NCI-H1436 treated with DMSO at 0.1 percent for 48 hours (cell line): ENCODE results near the gene GLCE.

Experiments used
- DNase-seq: peaks from one replicate; lab custom pipeline; 2025; lab: John Stamatoyannopoulos, UW

Gene GLCE

GRCh38 chr15:69320977-69321554 is 160.6 kb downstream of the GLCE start:
- no peak for DNase-seq
